GM23248 (cell line): ENCODE measurements around the gene MTHFD2L.

Experiments
- EZH2 ChIP-seq: fragments of 200-600 bp; sonication (generic); IDR thresholded peaks from 2 replicates; pipeline ENCODE4 v1.6.1; 2018; ENCODE audit warnings: antibody characterized with exemption, mild to moderate bottlenecking; ENCODE audit not compliant: insufficient read depth, poor library complexity, severe bottlenecking
- EZH2phosphoT487 ChIP-seq: fragments of 200-600 bp; sonication (generic); IDR thresholded peaks from 2 replicates; pipeline ENCODE4 v1.6.1; 2018; ENCODE audit warnings: antibody characterized with exemption, moderate library complexity, mild to moderate bottlenecking, low read depth; ENCODE audit not compliant: insufficient read depth

GRCh38 chr4:74317616-74318246 is 159.8 kb downstream of the MTHFD2L start:
- TF ChIP-seq EZH2phosphoT487 (no peak), EZH2 (no peak)
